Skeletal muscle satellite cell (primary cell): ENCODE data around the gene HNMT.
"Not testable (repeated sequence)": the region's sequence is repeated elsewhere in the genome, so short reads cannot be mapped to it uniquely, and the experiment has no call there.

ENCODE experiments used
- H3K27me3 ChIP-seq: 2 replicates; pipeline ENCODE4 v1.7.0; 2013; ENCODE audit warnings: low read length; ENCODE audit not compliant: control insufficient read depth, insufficient read depth
- H3K36me3 ChIP-seq: 2 replicates; pipeline ENCODE4 v1.7.0; 2013; ENCODE audit warnings: mild to moderate bottlenecking, control low read depth, low read length; ENCODE audit not compliant: insufficient read depth
- H3K4me1 ChIP-seq: 2 replicates; pipeline ENCODE4 v1.7.0; 2013; ENCODE audit warnings: low read length; ENCODE audit not compliant: control insufficient read depth, insufficient read depth
- H3K4me2 ChIP-seq: 2 replicates; pipeline ENCODE4 v1.7.0; 2013; ENCODE audit warnings: mild to moderate bottlenecking, low read length
- H3K4me3 ChIP-seq: 2 replicates; pipeline ENCODE4 v1.7.0; 2013; ENCODE audit warnings: low read length
- H3K9ac ChIP-seq: 2 replicates; pipeline ENCODE4 v1.7.0; 2013; ENCODE audit warnings: mild to moderate bottlenecking, low read depth, low read length, moderate library complexity
- H3K9me3 ChIP-seq: replicated peaks from 2 replicates; pipeline ENCODE4 v1.7.0; 2013; ENCODE audit warnings: mild to moderate bottlenecking, control low read depth, low read length

Gene HNMT

GRCh38 chr2:138034536-138034935, 70.3 kb downstream of the HNMT start:
- Histone ChIP-seq H3K9ac (no peak overlapping the region), H3K36me3 (no peaks in the 10 kb centered on the region), H3K27me3 (no peaks in the 10 kb centered on the region), H3K4me3 (no peak overlapping the region), H3K9me3 (no peaks in the 10 kb centered on the region), H3K4me2 (no peak overlapping the region), H3K4me1 (peaks cover 4% of the 10 kb centered on the region)

GRCh38 chr2:138035608-138036217, 71.4 kb downstream of the HNMT start:
- no peaks in the 10 kb centered on the region for H3K9me3 ChIP-seq
- no peak overlapping the region for H3K4me3 ChIP-seq
- no peaks in the 10 kb centered on the region for H3K27me3 ChIP-seq
- H3K9ac ChIP-seq: no peak overlapping the region
- no peak overlapping the region for H3K4me2 ChIP-seq
- no peaks in the 10 kb centered on the region for H3K4me1 ChIP-seq
- no peaks in the 10 kb centered on the region for H3K36me3 ChIP-seq

GRCh38 chr2:138036522-138036921, 72.2 kb downstream of the HNMT start:
- H3K9me3 ChIP-seq: no peaks in the 10 kb centered on the region
- H3K4me1 ChIP-seq: no peaks in the 10 kb centered on the region
- H3K27me3 ChIP-seq: no peaks in the 10 kb centered on the region
- H3K9ac ChIP-seq: no peak overlapping the region
- H3K4me2 ChIP-seq: no peak overlapping the region
- H3K4me3 ChIP-seq: no peak overlapping the region
- no peaks in the 10 kb centered on the region for H3K36me3 ChIP-seq

GRCh38 chr2:138037090-138037489, 72.8 kb downstream of the HNMT start:
- Histone ChIP-seq H3K36me3 (no peaks in the 10 kb centered on the region), H3K27me3 (no peaks in the 10 kb centered on the region), H3K4me3 (no peak overlapping the region), H3K4me2 (no peak overlapping the region), H3K9me3 (no peaks in the 10 kb centered on the region), H3K4me1 (no peaks in the 10 kb centered on the region), H3K9ac (no peak overlapping the region)

GRCh38 chr2:138040616-138041015, 76.3 kb downstream of the HNMT start:
- Histone ChIP-seq H3K4me3 (no peak overlapping the region), H3K4me2 (no peak overlapping the region), H3K4me1 (no peaks in the 10 kb centered on the region), H3K36me3 (no peaks in the 10 kb centered on the region), H3K9me3 (no peaks in the 10 kb centered on the region), H3K9ac (no peak overlapping the region), H3K27me3 (no peaks in the 10 kb centered on the region)

GRCh38 chr2:138042311-138042710, 78.0 kb downstream of the HNMT start:
- Histone ChIP-seq H3K27me3 (no peaks in the 10 kb centered on the region), H3K4me1 (no peaks in the 10 kb centered on the region), H3K9me3 (no peaks in the 10 kb centered on the region), H3K4me2 (no peak overlapping the region), H3K4me3 (no peak overlapping the region), H3K9ac (no peak overlapping the region), H3K36me3 (no peaks in the 10 kb centered on the region)

- not testable (repeated sequence) for H3K9me3 ChIP-seq, H3K4me3 ChIP-seq, H3K4me2 ChIP-seq, H3K27me3 ChIP-seq, H3K4me1 ChIP-seq, H3K36me3 ChIP-seq, H3K9ac ChIP-seq
Observed at GRCh38 chr2:138043588-138043987, 79.3 kb downstream of the HNMT start.

- H3K27me3 ChIP-seq: peaks cover 4% of the 10 kb centered on the region
- no peaks in the 10 kb centered on the region for H3K36me3 ChIP-seq
- H3K9ac ChIP-seq: no peak overlapping the region
- H3K4me2 ChIP-seq: no peak overlapping the region
- H3K4me3 ChIP-seq: no peak overlapping the region
- H3K4me1 ChIP-seq: peaks cover 13% of the 10 kb centered on the region
- no peaks in the 10 kb centered on the region for H3K9me3 ChIP-seq
Observed at GRCh38 chr2:138058427-138058826, 94.2 kb downstream of the HNMT start.

GRCh38 chr2:138059487-138060300, 95.4 kb downstream of the HNMT start:
- Histone ChIP-seq H3K4me1 (peaks cover 13% of the 10 kb centered on the region), H3K9ac (no peak overlapping the region), H3K27me3 (peaks cover 4% of the 10 kb centered on the region), H3K36me3 (no peaks in the 10 kb centered on the region), H3K4me2 (peak overlapping the region; percentile 56), H3K4me3 (no peak overlapping the region), H3K9me3 (no peaks in the 10 kb centered on the region)

GRCh38 chr2:138060301-138060635, 96.0 kb downstream of the HNMT start:
- Histone ChIP-seq H3K9ac (no peak overlapping the region), H3K36me3 (no peaks in the 10 kb centered on the region), H3K27me3 (peaks cover 4% of the 10 kb centered on the region), H3K9me3 (no peaks in the 10 kb centered on the region), H3K4me2 (peak overlapping the region; percentile 56), H3K4me3 (no peak overlapping the region), H3K4me1 (peaks cover 13% of the 10 kb centered on the region)

- Histone ChIP-seq H3K9me3 (no peaks in the 10 kb centered on the region), H3K9ac (no peak overlapping the region), H3K4me2 (no peak overlapping the region), H3K4me3 (no peak overlapping the region), H3K4me1 (peaks cover 13% of the 10 kb centered on the region), H3K27me3 (peaks cover 4% of the 10 kb centered on the region), H3K36me3 (no peaks in the 10 kb centered on the region)
Observed at GRCh38 chr2:138061961-138062360, 97.7 kb downstream of the HNMT start.

- H3K36me3 ChIP-seq: no peaks in the 10 kb centered on the region
- H3K9ac ChIP-seq: no peak overlapping the region
- no peak overlapping the region for H3K4me3 ChIP-seq
- peaks cover 13% of the 10 kb centered on the region for H3K4me1 ChIP-seq
- no peaks in the 10 kb centered on the region for H3K9me3 ChIP-seq
- H3K27me3 ChIP-seq: peaks cover 2% of the 10 kb centered on the region
- H3K4me2 ChIP-seq: no peak overlapping the region
Observed at GRCh38 chr2:138063181-138063580, 98.9 kb downstream of the HNMT start.
